HG03520 (cell line): ENCODE measurements around the gene TMEM38B.
"Not testable (repeated sequence)": the region's sequence is repeated elsewhere in the genome, so short reads cannot be mapped to it uniquely, and the experiment has no call there.

Experiments
- ATAC-seq: cut with Tn5 transposase; IDR thresholded peaks from one replicate; pipeline ENCODE4 v1.9.1; 2021; ENCODE audit warnings: mild to moderate bottlenecking, moderate library complexity; ENCODE audit not compliant: unreplicated experiment

Gene TMEM38B

DNA sequence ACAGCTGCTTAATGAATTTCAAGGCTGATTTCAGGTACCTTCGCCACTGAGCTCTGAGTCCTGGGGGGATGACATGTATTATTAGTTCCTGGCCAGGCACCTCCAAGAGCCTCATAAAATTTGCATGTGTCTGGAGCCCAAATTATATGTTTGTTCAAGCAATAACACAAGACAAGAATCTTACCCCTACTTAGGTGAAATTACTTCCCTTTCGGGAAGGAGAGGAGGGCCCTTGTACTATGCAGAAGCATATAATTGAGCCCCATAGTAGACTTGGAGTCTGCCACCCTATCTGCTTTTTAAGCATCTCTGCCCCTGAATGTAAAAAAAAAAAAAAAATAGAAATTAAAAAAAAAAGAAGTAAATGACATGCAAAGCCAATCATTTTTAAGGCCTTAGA is 13.0 kb upstream of the TMEM38B start:
- ATAC-seq = no peak

DNA sequence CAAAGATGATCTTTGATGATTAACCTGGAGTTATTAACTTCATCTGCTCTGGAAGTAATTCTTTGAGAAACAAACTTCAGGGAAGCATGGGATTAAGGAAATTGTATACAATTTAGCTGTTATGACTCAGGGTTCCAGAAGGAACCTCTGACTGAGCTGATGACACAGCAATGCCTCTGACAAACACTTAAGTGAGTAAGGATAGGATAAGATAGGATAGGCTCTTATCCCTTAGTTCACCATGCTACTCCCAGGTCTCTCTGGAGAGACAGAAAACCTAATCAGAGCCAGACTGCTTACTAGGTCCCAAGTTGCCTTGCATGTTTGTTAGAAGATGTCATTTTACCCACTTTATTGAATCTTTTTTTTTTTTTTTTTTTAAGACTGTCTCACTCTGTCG is 12.6 kb upstream of the TMEM38B start:
- no peak for ATAC-seq

DNA sequence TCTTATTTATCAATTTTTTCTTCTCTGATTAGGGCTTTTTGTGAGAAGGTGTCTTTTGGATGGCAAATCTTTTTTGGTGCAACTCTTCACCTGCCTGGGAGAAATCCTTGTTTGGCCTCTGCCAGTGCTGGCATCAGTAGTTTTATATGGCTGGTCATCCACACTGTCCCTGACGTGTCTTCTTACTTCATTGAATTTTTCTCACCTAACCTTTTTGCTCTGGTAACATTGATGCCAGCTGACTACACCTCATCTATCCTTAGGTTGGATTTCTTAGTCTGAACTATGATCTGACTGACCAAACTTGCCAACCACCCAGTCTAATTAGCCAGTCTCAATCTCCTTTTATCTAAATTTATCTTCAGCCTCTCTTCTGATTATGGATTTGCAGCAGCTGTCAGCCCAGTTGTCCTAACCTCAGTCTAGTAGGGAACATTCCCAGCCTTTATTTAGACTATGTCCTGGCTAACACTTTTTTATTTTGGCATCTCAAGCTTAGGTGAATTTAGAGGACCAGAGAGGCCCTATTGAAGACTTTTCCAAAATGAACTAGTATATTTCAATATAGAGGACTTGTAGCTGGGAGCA is 10.6 kb upstream of the TMEM38B start:
- ATAC-seq = no peak

DNA sequence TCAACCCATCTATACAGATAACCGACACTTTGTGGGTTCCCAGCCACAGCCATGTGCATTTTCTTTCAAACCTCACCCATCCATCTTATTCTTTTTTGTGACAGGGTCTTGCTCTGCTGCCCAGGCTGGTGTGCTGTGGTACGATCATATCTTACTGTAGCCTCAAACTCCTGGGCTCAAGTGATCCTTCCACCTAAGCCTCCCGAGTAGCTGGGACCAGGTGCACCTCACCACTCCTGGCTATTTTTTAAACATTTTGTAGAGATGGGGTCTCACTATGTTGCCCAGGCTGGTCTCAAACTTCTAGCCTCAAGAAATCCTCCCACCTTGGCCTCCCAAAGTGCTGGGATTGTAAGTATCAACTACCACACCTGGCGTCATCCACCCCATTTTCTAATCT is 7.4 kb upstream of the TMEM38B start:
- ATAC-seq = no peak

DNA sequence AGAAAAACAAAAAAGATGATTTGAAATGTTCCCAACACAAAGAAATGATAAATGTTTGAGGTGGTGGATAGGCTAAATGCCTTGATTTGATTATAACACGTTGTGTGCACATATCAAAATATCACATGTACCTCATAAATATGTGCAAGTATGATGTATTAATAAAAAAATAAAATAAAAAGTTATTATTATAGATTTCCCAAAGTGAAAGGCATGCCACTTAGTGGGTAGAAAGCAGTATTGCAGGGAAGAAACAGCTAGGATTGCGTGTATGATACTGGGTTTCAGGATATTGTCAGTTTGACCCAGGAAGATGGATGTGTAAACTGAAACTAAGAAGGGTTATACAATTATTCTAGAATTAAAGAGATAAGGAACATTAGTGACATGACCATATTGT is 3.6 kb upstream of the TMEM38B start:
- ATAC-seq = no peak

DNA sequence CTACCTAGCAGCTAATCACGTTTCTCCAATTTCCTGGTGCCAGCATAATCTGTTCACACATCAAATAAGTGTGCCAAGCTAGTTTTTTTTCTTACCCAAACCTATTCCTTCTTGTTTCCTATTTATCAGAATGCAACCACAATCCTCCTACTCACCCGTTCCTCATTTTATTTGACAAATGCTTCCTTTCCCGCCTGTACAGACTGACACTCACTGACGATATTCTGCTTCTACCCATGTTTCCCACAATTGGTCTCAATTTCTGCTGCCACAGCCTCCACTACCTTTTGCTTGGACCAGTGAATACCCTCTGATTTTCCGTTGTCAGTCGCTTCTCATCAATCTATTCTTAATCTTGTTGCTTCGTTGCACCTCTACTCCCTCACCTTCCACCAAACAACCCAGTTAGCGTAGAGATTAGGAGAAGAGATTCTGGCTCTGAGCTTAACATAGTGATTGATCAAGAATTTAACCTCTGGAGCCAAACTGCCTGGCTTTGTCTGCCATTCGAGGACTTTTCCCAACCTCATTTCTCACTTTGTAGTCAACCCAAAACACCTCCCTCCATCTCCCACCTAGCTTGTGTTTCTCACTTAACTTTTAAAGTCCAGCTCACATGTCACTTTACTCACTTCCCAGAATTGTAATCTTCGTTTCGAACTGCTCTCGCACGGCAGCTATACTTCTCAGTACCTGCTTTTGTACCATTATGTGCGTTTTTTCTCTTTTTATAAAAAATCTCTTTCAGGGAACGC is 729 bp upstream of the TMEM38B start:
- ATAC-seq = peak; percentile 23

DNA sequence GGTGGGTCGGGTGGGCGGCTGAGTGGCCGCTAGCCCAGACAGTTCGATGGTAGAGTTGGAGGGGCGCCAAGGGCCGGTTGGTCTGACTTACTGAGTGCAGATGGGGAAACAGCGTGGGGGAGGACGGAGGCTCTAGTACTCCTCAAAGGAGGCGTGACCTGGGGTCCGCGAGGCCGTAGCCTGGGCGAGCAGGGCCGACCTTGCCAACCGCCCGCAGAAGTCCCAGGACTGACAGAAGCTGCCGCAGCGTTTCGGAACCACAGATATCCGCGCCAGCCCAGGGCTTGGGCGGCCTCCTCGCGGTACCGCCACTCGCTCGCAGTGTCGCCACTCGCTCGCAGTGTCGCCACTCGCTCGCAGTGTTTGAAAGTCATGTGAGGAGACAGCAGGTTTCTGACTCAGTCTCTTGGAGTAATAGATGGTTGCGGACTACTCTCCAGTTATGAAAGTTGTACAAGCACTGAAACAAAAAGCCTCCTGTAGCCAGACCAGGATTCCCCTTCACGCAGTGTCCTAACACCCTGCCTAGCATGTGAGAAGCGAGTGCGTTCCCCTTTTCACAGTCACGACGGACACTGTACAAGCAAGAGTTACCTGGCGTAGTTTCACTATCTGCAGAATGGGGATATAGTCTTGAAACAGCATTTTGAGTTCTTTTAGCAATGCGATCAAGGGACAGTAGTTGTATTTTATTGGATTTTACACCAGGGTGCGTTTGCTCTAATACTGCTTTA is 674 bp downstream of the TMEM38B start:
- peak; percentile 54 for ATAC-seq

DNA sequence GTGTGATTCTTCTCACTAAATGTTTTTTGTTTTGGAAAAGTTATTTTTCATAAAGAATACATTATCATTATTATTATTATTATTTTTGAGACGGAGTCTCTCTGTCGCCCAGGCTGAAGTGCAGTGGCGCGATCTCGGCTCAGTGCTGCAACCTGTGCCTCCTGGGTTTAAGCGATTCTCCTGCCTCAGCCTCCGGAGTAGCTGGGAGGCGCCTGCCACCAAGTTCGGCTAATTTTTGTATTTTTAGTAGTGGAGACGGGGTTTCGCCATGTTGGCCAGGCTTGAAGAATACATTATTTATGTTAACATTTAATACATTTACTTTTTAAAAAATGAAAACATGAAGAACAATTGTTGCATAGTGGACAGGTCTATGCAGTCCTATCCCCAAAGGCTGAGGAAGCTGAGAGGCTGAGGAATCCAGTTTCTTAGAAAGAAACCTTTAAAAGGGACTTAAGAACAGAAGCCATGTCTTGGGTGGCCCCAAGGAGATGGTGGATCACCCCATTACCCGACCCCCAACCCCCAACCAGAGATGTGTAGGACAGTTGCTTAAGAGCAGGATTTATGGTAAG is 2.0 kb downstream of the TMEM38B start:
- no peak for ATAC-seq

DNA sequence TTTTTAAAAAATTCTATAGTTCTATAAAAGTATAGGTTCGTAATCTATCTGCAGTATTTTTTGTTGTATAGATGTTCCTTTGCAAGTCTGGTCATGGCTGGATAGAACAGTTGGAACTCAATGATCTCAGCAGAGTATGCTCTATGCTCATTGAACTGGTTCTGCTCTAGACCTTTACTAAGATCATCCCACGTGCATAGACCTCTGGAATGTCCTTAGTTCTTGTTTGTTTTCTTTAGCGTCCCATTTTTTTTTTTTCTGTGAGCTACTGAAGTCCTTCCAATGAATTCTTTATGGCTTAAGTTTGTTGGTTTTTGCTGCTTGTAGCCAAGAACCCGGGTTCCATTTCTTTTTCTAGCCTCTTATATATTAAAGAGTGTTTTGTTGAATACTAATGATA is 3.5 kb downstream of the TMEM38B start:
- ATAC-seq = no peak

DNA sequence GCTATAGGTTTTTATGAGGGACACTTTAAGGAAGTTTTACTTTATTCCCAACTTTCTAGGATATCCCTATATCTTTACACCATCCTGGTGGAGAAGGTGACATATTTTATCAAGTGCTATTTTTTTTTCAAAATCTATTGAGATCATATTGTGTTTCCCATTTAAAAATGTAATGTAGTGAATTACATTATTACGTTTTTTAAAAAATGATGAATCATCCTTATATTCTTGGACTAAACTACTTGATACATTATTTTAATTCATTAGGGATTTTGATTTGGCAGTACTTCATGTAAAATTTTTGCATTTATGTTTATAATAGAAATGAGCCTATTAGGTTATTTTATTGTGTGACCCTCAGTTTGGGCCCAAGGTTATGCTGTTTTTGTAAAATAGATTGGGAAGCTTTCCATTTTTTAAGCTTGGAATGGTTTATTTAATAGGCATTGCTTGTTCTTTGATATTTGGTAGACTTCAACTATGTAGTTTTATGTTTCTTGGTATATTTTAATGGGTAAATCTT is 4.1 kb downstream of the TMEM38B start:
- ATAC-seq = no peak

DNA sequence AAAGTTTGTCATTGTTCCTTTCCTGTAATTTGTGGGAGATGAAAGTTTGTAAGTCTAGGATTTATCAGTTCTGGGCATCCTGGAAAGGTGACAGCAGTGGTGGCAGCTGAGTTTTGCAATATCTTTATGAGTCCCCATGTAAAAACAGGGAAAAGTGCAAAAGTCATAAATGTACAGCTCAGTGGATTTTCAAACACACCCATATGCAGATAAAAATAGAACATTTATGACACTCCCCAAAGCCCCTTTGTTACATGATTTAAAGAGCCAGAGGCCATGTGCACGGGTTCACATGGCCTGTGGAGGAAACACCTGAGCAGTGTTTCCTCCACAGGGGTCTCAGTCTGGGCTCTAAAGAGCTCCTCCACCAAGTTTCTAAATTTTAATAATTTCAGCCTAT is 6.3 kb downstream of the TMEM38B start:
- ATAC-seq = no peak

DNA sequence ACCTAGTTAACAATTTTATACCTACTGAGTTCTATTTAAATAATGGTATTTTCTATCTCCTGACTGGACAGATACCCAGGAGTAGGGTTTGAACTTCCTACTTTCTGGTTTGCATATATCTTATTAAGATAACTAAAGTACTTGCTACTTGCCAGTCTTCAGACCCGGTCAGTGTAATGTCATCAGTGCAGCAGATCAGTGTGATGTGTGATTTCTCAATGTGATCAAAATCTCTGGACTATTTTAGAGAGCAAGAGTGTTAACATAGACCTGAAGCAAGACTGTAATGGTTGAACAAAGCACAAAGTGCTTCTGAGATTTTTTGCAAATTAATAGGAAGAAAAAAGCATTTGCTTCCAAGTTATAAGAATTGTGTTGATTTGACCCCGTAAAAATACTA is 6.8 kb downstream of the TMEM38B start:
- ATAC-seq = no peak

DNA sequence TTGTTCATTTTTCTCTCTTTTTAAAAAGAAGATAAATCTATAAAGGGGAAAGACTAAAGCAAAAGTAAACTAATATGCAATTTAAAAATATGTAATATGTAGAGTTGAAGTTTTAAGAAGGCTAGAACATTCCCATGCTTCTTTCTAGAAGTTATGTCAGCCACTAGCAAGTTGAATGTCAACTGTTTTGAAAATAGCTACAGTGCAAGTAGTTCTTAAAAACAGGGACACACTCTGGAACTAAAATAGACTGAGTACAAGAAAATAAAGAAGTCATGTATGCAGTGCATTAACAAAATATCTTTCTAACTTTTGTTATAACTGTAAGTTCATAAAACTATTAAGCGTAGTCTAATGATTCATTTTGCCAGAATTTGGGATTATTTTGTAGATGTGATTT is 7.9 kb downstream of the TMEM38B start:
- no peak for ATAC-seq

DNA sequence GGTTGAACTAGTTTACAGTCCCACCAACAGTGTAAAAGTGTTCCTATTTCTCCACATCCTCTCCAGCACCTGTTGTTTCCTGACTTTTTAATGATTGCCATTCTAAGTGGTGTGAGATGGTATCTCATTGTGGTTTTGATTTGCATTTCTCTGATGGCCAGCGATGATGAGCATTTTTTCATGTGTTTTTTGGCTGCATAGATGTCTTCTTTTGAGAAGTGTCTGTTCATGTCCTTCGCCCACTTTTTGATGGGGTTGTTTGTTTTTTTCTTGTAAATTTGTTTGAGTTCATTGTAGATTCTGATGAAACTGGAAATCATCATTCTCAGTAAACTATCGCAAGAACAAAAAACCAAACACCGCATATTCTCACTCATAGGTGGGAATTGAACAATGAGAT is 9.3 kb downstream of the TMEM38B start:
- not testable (repeated sequence) for ATAC-seq

DNA sequence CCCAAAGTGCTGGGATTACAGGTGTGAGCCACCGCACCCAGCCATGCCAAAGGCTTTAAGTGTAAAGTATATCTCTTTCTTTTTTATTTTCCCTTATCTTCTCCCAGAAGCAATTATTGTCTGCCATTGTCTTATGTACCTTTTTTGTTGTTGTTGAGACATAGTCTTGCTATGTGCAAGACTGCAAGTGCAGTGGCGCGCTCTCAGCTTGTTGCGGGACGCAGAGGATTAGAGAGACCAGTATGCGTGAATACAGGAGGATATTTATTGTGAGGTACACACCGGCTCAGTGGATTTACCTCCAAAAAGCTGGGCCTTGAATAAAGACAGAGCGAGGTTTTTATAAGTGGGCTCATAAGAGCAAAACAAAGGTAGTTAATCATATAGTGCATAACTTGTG is 11.8 kb downstream of the TMEM38B start:
- no peak for ATAC-seq

DNA sequence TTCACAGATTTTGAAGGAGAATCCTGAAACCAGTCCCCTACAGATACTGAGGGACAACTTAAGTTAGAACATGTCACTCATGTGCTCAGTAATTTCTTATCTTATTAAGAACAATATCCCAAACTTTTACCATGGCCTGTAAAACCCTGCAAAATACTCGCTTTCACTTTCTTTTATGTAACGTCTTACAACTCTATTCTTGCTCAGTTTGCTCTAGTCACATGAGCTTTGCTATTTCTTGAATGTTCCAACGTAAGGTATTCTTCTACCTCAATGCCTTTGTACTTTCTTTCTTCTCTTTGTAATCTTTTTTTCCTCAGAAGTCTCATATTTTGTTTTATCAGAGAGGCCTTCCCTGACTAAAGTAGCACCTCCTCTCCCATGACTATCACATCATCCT is 14.1 kb downstream of the TMEM38B start:
- ATAC-seq = no peak

DNA sequence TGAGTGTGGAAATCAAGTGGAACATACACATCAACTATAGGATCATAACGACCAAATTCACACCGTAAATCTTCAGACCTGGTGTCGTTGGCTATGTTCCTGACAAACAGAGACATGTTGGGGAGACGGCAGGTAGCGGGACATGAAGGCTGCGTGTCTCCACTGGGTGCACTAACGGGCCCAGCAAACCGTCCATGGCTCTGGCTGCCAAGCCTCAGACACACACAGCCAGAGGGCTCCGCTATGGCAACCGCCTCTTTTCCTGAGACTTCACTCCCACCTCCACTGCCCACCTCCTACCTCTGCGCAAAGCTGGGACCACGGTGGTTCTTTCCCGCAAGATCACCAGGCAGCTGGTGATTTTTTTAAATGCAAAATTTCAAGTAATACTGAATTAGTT is 16.3 kb downstream of the TMEM38B start:
- no peak for ATAC-seq

DNA sequence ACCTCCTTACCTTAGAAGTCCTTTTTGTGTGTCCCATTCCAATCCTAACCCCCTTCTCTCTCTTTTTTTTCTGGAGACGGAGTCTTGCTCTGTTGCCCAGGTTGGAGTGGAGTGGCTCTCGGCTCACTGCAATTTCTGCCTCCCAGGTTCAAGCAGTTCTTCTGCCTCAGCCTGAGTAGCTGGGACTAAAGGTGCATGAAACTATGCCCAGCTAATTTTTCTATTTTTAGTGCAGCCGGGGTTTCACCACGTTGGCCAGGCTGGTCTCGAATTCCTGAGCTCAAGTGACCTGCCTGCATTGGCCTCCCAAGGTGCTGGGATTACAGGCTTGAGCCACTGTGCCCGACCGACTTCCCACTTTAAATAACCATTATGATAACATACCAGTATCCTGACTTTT is 17.5 kb downstream of the TMEM38B start:
- no peak for ATAC-seq

DNA sequence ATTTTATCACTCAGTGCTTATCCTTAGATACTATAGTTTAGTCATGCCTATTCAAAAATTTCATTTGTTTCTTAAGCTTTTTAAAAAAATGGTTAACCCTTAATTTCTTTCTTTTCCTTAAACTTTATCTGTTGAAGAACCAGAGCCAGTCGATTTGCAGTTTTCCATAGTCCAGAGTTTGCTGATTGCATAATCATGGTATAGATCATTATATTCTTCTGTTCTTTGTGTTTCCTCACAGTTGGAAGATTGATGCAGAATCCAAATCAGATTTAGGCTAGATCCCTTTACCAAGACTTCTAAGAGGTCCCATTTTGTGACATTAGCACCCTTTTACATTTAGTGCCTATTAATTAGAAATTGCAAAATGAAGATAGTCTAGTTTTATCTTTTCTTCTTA is 18.0 kb downstream of the TMEM38B start:
- no peak for ATAC-seq

DNA sequence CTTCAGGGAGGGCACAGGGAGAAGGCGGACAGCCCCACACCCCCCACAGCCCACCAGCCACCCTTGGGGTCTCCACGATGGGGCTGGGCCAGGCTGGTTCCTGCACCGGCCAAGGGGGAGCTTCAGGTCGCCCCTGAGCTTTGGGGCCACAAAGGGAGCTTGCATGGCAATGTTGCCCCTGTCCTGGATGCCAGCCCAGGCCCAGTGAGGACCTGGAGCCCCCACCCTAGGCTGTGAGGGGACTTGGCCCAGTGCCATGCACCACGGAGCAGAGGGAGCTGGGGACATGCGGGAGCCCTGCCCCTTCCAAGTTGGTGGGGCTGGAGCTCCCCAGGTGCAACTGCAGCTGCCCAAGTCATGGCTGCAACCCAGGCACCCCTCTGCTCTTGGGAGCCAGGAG is 18.4 kb downstream of the TMEM38B start:
- no peak for ATAC-seq

DNA sequence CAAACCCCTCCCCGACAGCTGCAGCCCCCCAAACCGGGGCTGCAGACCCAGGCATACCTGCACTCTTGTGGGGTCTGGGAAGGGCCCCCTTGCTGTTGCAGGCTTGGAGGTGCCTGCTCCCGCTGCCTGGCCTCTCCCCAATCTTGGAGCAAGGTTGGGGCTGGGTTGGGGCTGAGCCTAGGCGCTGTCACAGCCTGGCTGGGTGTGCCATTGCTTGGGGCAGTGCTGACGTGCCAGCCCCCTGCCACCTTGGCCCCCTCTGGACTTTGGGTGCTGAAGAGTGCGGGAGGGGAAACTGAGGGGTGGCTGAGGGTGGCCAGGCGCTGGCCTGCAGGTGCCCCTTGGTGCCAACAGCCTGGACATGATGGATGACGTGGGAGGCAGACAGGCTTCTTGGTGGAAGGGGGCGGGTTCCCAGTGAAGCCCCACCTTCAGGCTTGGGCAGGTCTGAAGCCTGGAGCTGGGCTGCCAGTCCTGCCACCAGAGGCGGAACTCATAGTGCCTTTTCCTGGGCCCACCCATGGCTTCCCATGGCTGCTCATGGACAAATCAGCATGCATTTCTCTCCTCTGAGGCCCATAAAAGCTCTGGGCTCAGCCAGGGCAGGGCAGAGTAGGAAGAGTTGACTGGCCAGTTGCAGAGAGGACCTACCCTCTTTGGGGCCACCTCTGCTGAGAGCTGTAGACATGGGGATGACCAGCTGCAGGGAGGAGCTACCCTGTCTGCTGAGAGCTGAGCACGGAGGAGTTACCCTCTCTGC is 19.1 kb downstream of the TMEM38B start:
- ATAC-seq = no peak
